IPS-18a (cell line): ENCODE results near the gene CBFA2T3.

ENCODE experiments used
- H3K27ac ChIP-seq: one replicate; pipeline ENCODE4 v1.5.1; 2013; ENCODE audit warnings: low read length
- H3K27me3 ChIP-seq: one replicate; pipeline ENCODE4 v1.6.1; 2013; ENCODE audit warnings: mild to moderate bottlenecking, low read length; ENCODE audit not compliant: control insufficient read depth, insufficient read depth
- H3K36me3 ChIP-seq: one replicate; pipeline ENCODE4 v1.6.1; 2013; ENCODE audit warnings: low read depth, low read length; ENCODE audit not compliant: control insufficient read depth
- H3K4me1 ChIP-seq: one replicate; pipeline ENCODE4 v1.6.1; 2013; ENCODE audit warnings: low read depth, low read length; ENCODE audit not compliant: control insufficient read depth
- H3K4me3 ChIP-seq: one replicate; pipeline ENCODE4 v1.5.1; 2013; ENCODE audit warnings: low read length
- H3K9ac ChIP-seq: one replicate; pipeline ENCODE4 v1.6.1; 2013; ENCODE audit warnings: mild to moderate bottlenecking, low read length, moderate library complexity
- H3K9me3 ChIP-seq: one replicate; pipeline ENCODE4 v1.6.1; 2013; ENCODE audit warnings: low read depth, low read length; ENCODE audit not compliant: control insufficient read depth

Gene CBFA2T3

GRCh38 chr16:88854306-88855111 is 122.5 kb downstream of the CBFA2T3 start:
- no peak overlapping the region for H3K9ac ChIP-seq
- H3K4me1 ChIP-seq: peaks cover 8% of the 10 kb centered on the region
- no peaks in the 10 kb centered on the region for H3K27me3 ChIP-seq
- H3K27ac ChIP-seq: no peak overlapping the region
- H3K9me3 ChIP-seq: no peaks in the 10 kb centered on the region
- no peak overlapping the region for H3K4me3 ChIP-seq
- peaks cover 7% of the 10 kb centered on the region for H3K36me3 ChIP-seq

DNA sequence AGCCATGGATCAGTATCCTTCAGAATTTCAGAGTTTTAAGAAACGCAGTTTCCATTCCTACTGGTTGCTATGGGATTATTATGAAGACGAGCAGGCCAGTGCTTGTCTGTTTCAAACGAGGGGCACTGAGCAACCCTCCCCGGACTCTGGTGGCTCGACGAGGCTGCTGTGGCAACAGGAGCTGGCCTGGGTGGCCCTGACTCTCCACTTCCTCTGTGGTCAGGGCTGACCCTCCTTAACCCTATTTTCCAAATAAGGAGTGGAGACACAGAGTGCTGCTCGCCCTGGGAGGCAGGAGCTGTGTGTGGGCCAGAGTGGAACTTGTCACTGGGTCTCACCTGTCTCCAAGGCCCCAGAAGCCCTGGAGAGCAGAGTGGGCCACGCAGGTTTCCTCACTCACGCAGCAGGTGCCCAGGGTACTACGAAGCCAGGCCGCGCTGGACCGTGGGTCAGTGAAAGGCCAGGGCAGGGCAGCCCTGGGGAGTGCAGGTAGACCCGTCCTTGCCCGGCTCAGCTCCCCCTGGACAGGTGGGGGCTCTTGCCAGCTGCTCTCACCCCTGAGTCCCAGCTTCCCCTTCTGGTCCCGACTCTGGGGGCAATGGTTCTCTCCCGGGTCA is 123.6 kb downstream of the CBFA2T3 start:
- Histone ChIP-seq H3K27ac (no peak overlapping the region), H3K9me3 (no peaks in the 10 kb centered on the region), H3K9ac (no peak overlapping the region), H3K4me1 (peaks cover 8% of the 10 kb centered on the region), H3K4me3 (no peak overlapping the region), H3K27me3 (no peaks in the 10 kb centered on the region), H3K36me3 (no peaks in the 10 kb centered on the region)

GRCh38 chr16:88851616-88852015 is 125.4 kb downstream of the CBFA2T3 start:
- Histone ChIP-seq H3K9ac (no peak overlapping the region), H3K36me3 (no peaks in the 10 kb centered on the region)

DNA sequence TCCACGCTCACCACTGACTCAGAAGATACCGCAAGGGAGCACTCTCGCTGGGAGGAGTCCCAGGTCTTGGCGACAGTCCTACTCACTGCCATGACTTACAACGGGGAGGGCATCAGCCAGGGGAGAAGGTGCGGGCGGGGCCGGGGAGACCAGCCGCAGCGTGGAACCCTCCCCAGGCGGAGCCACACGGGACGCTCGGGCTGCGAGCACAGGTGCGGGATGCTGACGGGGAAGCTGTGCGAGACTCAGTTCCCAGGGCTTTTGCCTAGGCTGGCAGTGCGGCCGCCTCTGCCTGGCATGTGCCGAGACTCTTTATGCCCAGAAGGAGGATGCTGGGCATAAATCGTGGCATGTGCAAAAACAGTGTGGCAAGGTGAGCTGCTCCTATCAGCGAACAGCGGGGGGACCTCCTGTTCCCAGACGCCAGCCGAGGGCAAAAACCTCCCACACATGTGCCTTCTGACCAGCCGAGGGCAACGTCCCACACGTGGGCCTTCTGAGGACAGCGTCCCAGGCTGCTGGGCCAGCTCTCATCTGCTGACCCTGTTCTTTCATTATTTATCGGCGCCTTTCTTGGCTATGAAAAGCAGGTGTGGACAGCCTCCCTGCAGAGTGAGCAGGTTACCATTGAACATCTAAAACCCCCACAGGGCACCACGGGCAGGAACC is 126.3 kb downstream of the CBFA2T3 start:
- no peaks in the 10 kb centered on the region for H3K27me3 ChIP-seq
- peaks cover 1% of the 10 kb centered on the region for H3K4me1 ChIP-seq
- H3K27ac ChIP-seq: no peak overlapping the region
- H3K36me3 ChIP-seq: no peaks in the 10 kb centered on the region
- H3K9me3 ChIP-seq: no peaks in the 10 kb centered on the region
- H3K9ac ChIP-seq: no peak overlapping the region
- H3K4me3 ChIP-seq: no peak overlapping the region

More at GRCh38 chr16:88851616-88852015, 125.4 kb downstream of the CBFA2T3 start:
- Histone ChIP-seq H3K27ac (no peak overlapping the region), H3K4me3 (no peak overlapping the region), H3K27me3 (no peaks in the 10 kb centered on the region), H3K9me3 (no peaks in the 10 kb centered on the region), H3K4me1 (peaks cover 5% of the 10 kb centered on the region)

DNA sequence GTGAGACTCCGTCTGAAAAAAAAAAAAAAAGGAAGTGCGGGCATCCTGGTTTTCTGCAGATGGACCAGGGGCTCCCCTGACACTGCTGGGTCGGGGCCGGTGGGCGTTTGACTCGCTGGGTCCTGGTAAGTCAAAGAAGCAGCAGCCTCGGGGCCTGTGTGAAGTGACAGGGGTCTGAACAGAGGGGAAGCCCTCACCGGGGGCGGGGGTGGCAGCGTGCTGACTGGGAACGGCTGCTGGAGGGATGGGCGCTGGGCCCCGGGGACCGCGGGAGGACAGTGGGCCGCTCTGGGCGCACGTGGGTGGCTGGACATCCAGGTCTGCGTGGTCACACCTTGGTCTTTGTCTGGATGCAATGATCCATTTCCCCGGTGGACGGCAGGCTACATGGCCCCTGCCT is 128.4 kb downstream of the CBFA2T3 start:
- no peaks in the 10 kb centered on the region for H3K27me3 ChIP-seq
- no peak overlapping the region for H3K9ac ChIP-seq
- no peaks in the 10 kb centered on the region for H3K36me3 ChIP-seq
- no peaks in the 10 kb centered on the region for H3K9me3 ChIP-seq
- no peak overlapping the region for H3K27ac ChIP-seq
- no peaks in the 10 kb centered on the region for H3K4me1 ChIP-seq
- H3K4me3 ChIP-seq: no peak overlapping the region

DNA sequence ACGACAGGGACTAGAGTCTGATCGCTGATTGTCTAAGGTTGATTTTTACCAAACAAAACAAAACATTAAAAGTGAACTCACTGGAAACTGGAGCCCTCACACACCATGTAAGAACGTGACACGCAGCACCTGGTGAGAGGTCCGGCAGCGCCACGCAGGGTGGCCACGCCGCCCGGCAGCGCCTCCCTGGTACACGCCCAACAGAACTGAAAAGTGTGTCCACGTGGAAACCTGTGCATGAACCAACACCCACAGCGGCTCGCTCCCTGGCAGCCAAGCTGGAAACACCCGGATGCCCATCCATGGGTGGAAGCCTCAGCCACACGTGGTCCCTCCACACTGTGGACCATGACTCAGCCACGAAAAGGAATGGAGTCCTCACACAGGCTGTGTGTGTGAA is 129.4 kb downstream of the CBFA2T3 start:
- no peaks in the 10 kb centered on the region for H3K9me3 ChIP-seq
- H3K4me1 ChIP-seq: no peaks in the 10 kb centered on the region
- no peak overlapping the region for H3K27ac ChIP-seq
- no peaks in the 10 kb centered on the region for H3K36me3 ChIP-seq
- no peak overlapping the region for H3K9ac ChIP-seq
- no peak overlapping the region for H3K4me3 ChIP-seq
- H3K27me3 ChIP-seq: no peaks in the 10 kb centered on the region

DNA sequence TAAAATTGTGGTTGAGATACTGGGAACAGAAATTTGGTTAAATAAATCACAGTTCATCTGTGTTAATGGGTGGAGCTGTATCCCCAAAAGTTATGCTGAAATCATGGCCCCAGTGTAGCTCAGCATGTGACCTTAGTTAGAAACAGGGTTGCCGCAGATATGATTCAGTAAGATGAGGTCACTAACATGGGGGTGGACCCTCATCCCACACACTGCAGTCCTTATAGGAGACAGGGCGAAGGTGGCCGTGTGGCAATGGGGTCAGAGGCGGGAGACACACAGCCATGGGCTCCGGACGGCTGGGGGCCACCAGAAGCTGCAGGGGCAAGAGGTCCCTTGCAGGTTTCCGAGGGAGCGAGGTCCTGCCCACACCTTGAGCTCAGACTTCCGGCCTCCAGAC is 130.9 kb downstream of the CBFA2T3 start:
- H3K9ac ChIP-seq: no peak overlapping the region
- no peaks in the 10 kb centered on the region for H3K4me1 ChIP-seq
- no peaks in the 10 kb centered on the region for H3K36me3 ChIP-seq
- H3K4me3 ChIP-seq: no peak overlapping the region
- no peaks in the 10 kb centered on the region for H3K27me3 ChIP-seq
- no peak overlapping the region for H3K27ac ChIP-seq
- H3K9me3 ChIP-seq: no peaks in the 10 kb centered on the region

GRCh38 chr16:88844419-88845036 is 132.5 kb downstream of the CBFA2T3 start:
- Histone ChIP-seq H3K9me3 (no peaks in the 10 kb centered on the region), H3K4me3 (no peak overlapping the region), H3K36me3 (no peaks in the 10 kb centered on the region), H3K9ac (no peak overlapping the region), H3K27me3 (no peaks in the 10 kb centered on the region), H3K27ac (no peak overlapping the region), H3K4me1 (no peaks in the 10 kb centered on the region)

DNA sequence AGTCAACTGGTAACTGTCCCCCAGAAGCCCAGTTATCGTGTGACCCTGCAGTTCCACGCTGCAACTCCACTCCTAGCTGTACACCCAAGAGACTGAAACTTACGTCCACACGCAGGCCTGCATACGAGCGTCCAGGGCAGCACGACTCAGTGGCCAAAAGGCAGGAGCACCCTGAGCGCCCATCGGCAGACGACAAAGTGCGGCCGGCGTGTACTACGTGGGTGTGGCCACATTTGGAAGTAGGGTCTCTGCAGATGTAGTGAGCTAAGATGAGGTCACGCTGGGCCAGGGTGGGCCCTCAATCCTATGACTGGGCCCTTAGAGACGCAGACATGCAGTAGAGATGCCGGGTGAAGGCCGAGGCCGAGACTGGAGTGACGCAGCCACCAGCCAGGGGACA is 133.8 kb downstream of the CBFA2T3 start:
- Histone ChIP-seq H3K9me3 (no peaks in the 10 kb centered on the region), H3K36me3 (no peaks in the 10 kb centered on the region), H3K9ac (no peak overlapping the region), H3K4me3 (no peak overlapping the region), H3K27ac (no peak overlapping the region), H3K27me3 (no peaks in the 10 kb centered on the region), H3K4me1 (no peaks in the 10 kb centered on the region)

DNA sequence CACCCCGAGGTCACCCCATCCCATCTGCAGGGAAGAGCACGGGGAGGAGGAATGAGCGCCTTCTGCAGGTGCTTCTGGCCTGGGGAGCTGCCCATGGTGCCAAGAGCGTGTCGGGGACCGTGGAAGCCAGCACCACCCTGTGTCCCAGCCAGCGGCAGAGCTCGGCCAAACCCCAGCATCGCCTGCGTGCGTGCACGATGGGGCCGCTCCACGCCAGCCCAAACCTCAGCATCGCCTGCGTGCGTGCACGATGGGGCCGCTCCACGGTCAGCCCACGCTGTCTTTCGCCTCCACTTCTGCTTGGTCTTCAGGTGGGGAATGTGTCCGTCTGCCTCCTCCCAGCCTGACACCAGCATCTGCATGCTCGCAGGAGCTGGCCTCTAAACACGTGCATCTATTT is 134.2 kb downstream of the CBFA2T3 start:
- Histone ChIP-seq H3K4me3 (no peak overlapping the region), H3K27ac (no peak overlapping the region), H3K4me1 (no peaks in the 10 kb centered on the region), H3K9ac (no peak overlapping the region), H3K36me3 (no peaks in the 10 kb centered on the region), H3K27me3 (no peaks in the 10 kb centered on the region), H3K9me3 (no peaks in the 10 kb centered on the region)

DNA sequence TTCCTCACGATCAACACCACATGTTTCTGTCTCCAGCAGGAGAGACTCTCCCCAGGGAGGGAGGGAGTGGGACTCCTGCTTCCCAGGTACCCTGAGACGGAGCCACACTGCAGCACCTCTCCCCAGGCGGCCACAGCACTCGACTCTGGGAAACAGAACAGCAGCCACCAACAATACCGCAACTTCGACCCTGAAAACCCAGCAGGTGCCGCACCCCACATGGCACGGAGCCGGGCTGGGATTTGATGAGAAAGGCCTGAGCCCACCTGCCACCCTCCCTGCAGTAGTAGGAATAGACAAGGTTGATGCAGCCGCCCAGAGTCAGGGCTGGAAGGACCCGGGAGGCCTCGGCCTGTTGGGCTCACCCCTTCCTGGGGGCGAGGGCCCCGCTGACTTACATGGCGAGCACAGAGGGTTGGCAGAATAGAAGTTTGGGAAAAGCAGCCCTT is 134.7 kb downstream of the CBFA2T3 start:
- H3K9ac ChIP-seq: no peak overlapping the region

More for the DNA sequence above, 134.7 kb downstream of the CBFA2T3 start:
- no peaks in the 10 kb centered on the region for H3K36me3 ChIP-seq
- no peaks in the 10 kb centered on the region for H3K4me1 ChIP-seq
- no peak overlapping the region for H3K27ac ChIP-seq
- no peaks in the 10 kb centered on the region for H3K9me3 ChIP-seq
- no peaks in the 10 kb centered on the region for H3K27me3 ChIP-seq
- no peak overlapping the region for H3K4me3 ChIP-seq
